ENCODE results near the gene ASAP2. TPM values are rescaled to one million over a fixed set of nuclear protein-coding genes. Genes with fewer than 3 reads are reported as not detected.

Gene ASAP2
- total RNA-seq, 1 experiment from 2014 or later: 14.3 TPM

DNA sequence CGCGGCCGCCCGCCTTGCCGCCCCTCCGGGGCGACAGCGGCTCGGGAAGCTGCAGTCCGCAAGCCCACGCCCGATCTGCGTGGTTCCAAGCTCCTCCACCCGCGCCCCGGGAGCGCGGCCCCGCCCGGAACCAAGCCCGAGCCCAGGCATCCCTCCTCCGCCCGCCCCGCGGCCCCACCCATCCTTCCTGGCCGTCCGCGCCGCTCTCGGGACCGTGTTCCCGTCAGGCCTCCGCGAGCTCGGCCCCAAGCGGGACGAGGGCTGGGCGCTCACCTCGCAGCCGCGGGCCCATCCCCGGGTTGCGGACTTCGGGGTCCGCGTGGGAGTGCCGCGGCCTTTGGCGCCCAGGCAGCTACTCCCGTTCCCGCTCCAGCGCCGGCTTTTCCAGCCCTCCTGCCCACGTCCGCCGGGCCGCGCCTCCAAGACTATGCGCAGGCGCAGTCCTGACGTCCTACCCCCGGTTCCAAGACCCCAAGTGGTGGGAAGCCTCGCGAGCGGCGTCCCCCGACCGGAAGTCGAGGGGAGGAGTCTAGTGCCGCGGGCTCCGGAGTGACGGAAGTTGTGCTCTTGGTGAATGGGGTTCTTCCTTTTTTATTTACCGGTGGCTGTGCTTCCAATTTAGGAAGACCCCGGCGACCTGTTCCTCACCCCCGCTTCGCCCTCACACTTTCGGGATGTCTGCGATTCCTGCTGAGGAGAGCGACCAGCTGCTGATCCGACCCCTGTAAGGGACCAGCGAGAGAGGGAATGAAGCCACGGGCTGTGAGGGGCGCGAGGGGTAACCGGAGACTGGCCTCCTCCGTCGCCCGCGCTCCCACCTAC is 216.7 kb downstream of the ASAP2 start, which contains the start of the genes CPSF3 and ITGB1BP1:
Gene CPSF3, plus strand, starts transcription at position 555 of the 822 bp plus-strand sequence. Its CDS starts 120 bp downstream, at position 675.
Gene ITGB1BP1, minus strand, starts transcription at position 429 of the 822 bp plus-strand sequence. CDS start 4,831 bp downstream, outside the sequence.
- peaks cover 11% of the 10 kb centered on the region; the same call in 1 of the 2 replicates for H3K27me3 Mint-ChIP-seq (ENCODE audit: low read depth)
- H3K36me3 Mint-ChIP-seq: no peaks in the 10 kb centered on the region; the same call in 1 of the 2 replicates
- H3K27ac Mint-ChIP-seq: peak within 1 kb of the TSS; percentile 95
- ATAC-seq (peak; percentile 91), DNase-seq (ENCODE audit: low spot score) (peak; percentile 98)
- no peaks in the 10 kb centered on the region for H3K9me3 Mint-ChIP-seq
- peak within 1 kb of the TSS; percentile 91; the same call in 1 of the 2 replicates for H3K4me3 Mint-ChIP-seq
- 0 out of 2 replicates have a peak, but pooled peaks have one; percentile 34 for TF ChIP-seq ZBTB21 (CRISPR knock-in tag; IDR thresholded peaks at IDR 0.05; ENCODE audit: borderline replicate concordance)
- TF ChIP-seq MYBL2 (CRISPR knock-in tag; IDR thresholded peaks at IDR 0.05): peak; percentile 41
- TF ChIP-seq, protein P1, sequence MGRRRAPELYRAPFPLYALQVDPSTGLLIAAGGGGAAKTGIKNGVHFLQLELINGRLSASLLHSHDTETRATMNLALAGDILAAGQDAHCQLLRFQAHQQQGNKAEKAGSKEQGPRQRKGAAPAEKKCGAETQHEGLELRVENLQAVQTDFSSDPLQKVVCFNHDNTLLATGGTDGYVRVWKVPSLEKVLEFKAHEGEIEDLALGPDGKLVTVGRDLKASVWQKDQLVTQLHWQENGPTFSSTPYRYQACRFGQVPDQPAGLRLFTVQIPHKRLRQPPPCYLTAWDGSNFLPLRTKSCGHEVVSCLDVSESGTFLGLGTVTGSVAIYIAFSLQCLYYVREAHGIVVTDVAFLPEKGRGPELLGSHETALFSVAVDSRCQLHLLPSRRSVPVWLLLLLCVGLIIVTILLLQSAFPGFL (CRISPR knock-in tag; IDR thresholded peaks at IDR 0.05; ENCODE audit: borderline replicate concordance): peak; percentile 12; the same call in 1 of the 2 replicates
- TF ChIP-seq, protein P2, sequence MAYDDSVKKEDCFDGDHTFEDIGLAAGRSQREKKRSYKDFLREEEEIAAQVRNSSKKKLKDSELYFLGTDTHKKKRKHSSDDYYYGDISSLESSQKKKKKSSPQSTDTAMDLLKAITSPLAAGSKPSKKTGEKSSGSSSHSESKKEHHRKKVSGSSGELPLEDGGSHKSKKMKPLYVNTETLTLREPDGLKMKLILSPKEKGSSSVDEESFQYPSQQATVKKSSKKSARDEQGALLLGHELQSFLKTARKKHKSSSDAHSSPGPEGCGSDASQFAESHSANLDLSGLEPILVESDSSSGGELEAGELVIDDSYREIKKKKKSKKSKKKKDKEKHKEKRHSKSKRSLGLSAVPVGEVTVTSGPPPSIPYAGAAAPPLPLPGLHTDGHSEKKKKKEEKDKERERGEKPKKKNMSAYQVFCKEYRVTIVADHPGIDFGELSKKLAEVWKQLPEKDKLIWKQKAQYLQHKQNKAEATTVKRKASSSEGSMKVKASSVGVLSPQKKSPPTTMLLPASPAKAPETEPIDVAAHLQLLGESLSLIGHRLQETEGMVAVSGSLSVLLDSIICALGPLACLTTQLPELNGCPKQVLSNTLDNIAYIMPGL (CRISPR knock-in tag; IDR thresholded peaks at IDR 0.05): peak; percentile 31; the same call in 1 of the 2 replicates
- TF ChIP-seq CBFB (CRISPR knock-in tag; IDR thresholded peaks at IDR 0.05; ENCODE audit: low read depth): 0 out of 2 replicates have a peak, but pooled peaks have one; percentile 48
- no peak; the same call in 1 of the 2 replicates for TF ChIP-seq CREM (CRISPR knock-in tag; IDR thresholded peaks at IDR 0.05)
- no peak for TF ChIP-seq NR3C1 (CRISPR knock-in tag; conservative IDR thresholded peaks at IDR 0.05; ENCODE audit: low read depth)
- peak; percentile 61 for TF ChIP-seq TEAD1 (CRISPR knock-in tag; IDR thresholded peaks at IDR 0.05)
- TF ChIP-seq, protein P3, sequence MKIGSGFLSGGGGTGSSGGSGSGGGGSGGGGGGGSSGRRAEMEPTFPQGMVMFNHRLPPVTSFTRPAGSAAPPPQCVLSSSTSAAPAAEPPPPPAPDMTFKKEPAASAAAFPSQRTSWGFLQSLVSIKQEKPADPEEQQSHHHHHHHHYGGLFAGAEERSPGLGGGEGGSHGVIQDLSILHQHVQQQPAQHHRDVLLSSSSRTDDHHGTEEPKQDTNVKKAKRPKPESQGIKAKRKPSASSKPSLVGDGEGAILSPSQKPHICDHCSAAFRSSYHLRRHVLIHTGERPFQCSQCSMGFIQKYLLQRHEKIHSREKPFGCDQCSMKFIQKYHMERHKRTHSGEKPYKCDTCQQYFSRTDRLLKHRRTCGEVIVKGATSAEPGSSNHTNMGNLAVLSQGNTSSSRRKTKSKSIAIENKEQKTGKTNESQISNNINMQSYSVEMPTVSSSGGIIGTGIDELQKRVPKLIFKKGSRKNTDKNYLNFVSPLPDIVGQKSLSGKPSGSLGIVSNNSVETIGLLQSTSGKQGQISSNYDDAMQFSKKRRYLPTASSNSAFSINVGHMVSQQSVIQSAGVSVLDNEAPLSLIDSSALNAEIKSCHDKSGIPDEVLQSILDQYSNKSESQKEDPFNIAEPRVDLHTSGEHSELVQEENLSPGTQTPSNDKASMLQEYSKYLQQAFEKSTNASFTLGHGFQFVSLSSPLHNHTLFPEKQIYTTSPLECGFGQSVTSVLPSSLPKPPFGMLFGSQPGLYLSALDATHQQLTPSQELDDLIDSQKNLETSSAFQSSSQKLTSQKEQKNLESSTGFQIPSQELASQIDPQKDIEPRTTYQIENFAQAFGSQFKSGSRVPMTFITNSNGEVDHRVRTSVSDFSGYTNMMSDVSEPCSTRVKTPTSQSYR (CRISPR knock-in tag; IDR thresholded peaks at IDR 0.05): no peak
- TF ChIP-seq, protein P4, sequence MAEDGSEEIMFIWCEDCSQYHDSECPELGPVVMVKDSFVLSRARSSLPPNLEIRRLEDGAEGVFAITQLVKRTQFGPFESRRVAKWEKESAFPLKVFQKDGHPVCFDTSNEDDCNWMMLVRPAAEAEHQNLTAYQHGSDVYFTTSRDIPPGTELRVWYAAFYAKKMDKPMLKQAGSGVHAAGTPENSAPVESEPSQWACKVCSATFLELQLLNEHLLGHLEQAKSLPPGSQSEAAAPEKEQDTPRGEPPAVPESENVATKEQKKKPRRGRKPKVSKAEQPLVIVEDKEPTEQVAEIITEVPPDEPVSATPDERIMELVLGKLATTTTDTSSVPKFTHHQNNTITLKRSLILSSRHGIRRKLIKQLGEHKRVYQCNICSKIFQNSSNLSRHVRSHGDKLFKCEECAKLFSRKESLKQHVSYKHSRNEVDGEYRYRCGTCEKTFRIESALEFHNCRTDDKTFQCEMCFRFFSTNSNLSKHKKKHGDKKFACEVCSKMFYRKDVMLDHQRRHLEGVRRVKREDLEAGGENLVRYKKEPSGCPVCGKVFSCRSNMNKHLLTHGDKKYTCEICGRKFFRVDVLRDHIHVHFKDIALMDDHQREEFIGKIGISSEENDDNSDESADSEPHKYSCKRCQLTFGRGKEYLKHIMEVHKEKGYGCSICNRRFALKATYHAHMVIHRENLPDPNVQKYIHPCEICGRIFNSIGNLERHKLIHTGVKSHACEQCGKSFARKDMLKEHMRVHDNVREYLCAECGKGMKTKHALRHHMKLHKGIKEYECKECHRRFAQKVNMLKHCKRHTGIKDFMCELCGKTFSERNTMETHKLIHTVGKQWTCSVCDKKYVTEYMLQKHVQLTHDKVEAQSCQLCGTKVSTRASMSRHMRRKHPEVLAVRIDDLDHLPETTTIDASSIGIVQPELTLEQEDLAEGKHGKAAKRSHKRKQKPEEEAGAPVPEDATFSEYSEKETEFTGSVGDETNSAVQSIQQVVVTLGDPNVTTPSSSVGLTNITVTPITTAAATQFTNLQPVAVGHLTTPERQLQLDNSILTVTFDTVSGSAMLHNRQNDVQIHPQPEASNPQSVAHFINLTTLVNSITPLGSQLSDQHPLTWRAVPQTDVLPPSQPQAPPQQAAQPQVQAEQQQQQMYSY (CRISPR knock-in tag; IDR thresholded peaks at IDR 0.05): peak; percentile 100
- TF ChIP-seq, protein P5, sequence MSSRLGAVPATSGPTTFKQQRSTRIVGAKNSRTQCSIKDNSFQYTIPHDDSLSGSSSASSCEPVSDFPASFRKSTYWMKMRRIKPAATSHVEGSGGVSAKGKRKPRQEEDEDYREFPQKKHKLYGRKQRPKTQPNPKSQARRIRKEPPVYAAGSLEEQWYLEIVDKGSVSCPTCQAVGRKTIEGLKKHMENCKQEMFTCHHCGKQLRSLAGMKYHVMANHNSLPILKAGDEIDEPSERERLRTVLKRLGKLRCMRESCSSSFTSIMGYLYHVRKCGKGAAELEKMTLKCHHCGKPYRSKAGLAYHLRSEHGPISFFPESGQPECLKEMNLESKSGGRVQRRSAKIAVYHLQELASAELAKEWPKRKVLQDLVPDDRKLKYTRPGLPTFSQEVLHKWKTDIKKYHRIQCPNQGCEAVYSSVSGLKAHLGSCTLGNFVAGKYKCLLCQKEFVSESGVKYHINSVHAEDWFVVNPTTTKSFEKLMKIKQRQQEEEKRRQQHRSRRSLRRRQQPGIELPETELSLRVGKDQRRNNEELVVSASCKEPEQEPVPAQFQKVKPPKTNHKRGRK (CRISPR knock-in tag; IDR thresholded peaks at IDR 0.05; ENCODE audit: borderline replicate concordance): no peak
- TF ChIP-seq SP1 (CRISPR knock-in tag; conservative IDR thresholded peaks at IDR 0.05): peak; percentile 61; the same call in 1 of the 2 replicates
- TF ChIP-seq ZNF219 (CRISPR knock-in tag; IDR thresholded peaks at IDR 0.05; ENCODE audit: borderline replicate concordance): peak; percentile 16; the same call in 1 of the 2 replicates
- TF ChIP-seq, protein P6, sequence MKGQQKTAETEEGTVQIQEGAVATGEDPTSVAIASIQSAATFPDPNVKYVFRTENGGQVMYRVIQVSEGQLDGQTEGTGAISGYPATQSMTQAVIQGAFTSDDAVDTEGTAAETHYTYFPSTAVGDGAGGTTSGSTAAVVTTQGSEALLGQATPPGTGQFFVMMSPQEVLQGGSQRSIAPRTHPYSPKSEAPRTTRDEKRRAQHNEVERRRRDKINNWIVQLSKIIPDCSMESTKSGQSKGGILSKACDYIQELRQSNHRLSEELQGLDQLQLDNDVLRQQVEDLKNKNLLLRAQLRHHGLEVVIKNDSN (CRISPR knock-in tag; IDR thresholded peaks at IDR 0.05): 0 out of 2 replicates have a peak, but pooled peaks have one; percentile 36
- TF ChIP-seq GABPB1 (CRISPR knock-in tag; IDR thresholded peaks at IDR 0.05): peak; percentile 57; the same call in 1 of the 2 replicates
- 0 out of 2 replicates have a peak, but pooled peaks have one; percentile 37 for TF ChIP-seq JUN (CRISPR knock-in tag; IDR thresholded peaks at IDR 0.05)
- peak; percentile 91; the same call in 1 of the 2 replicates for TF ChIP-seq TP53 (CRISPR knock-in tag; IDR thresholded peaks at IDR 0.05)
- TF ChIP-seq, protein P7, sequence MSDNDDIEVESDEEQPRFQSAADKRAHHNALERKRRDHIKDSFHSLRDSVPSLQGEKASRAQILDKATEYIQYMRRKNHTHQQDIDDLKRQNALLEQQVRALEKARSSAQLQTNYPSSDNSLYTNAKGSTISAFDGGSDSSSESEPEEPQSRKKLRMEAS (CRISPR knock-in tag; IDR thresholded peaks at IDR 0.05): peak; percentile 70
- TF ChIP-seq, protein P8, sequence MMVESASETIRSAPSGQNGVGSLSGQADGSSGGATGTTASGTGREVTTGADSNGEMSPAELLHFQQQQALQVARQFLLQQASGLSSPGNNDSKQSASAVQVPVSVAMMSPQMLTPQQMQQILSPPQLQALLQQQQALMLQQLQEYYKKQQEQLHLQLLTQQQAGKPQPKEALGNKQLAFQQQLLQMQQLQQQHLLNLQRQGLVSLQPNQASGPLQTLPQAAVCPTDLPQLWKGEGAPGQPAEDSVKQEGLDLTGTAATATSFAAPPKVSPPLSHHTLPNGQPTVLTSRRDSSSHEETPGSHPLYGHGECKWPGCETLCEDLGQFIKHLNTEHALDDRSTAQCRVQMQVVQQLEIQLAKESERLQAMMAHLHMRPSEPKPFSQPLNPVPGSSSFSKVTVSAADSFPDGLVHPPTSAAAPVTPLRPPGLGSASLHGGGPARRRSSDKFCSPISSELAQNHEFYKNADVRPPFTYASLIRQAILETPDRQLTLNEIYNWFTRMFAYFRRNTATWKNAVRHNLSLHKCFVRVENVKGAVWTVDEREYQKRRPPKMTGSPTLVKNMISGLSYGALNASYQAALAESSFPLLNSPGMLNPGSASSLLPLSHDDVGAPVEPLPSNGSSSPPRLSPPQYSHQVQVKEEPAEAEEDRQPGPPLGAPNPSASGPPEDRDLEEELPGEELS (CRISPR knock-in tag; IDR thresholded peaks at IDR 0.05): peak; percentile 62; the same call in 1 of the 2 replicates
- ChIA-PET CTCF (interaction anchor here (0.9 to 2.3 kb wide), 5 partner anchors 22 to 285 kb away, joined by 3 to 16 read pairs (median 6); no protein-coding TSS in a partner anchor), POLR2A (interaction anchor here (0.5 to 1.3 kb wide), 5 partner anchors 22 to 473 kb away, joined by 3 to 5 read pairs (median 3); partner anchors contain the start of gene YWHAQ)
- peaks cover 9% of the 10 kb centered on the region for H3K4me1 Mint-ChIP-seq

Data from WTC11 (cell line).